Nephron (organoid): ENCODE measurements around the gene MUC5B.
"Not testable (repeated sequence)": the region's sequence is repeated elsewhere in the genome, so short reads cannot be mapped to it uniquely, and the experiment has no call there.

Source experiments
- H3K27ac Mint-ChIP-seq, 3 experiments: 2 replicates each; pipeline ENCODE4 v1.8.0; 2020; ENCODE audit warnings: mixed read lengths in 3 of 3, mild to moderate bottlenecking in 2 of 3, moderate library complexity in 1 of 3
- H3K27me3 Mint-ChIP-seq: 2 replicates; pipeline ENCODE4 v1.8.0; 2021; ENCODE audit warnings: low read depth, mild to moderate bottlenecking, moderate library complexity, mixed read lengths
- H3K36me3 Mint-ChIP-seq: 2 replicates; pipeline ENCODE4 v1.8.0; 2020; ENCODE audit warnings: low read depth, mixed read lengths
- H3K4me1 Mint-ChIP-seq: 2 replicates; pipeline ENCODE4 v1.8.0; 2020; ENCODE audit warnings: mixed read lengths
- H3K4me3 Mint-ChIP-seq, 3 experiments: 2 replicates each; pipeline ENCODE4 v1.8.0; 2020; ENCODE audit warnings: mild to moderate bottlenecking in 3 of 3, mixed read lengths in 3 of 3, moderate library complexity in 2 of 3
- H3K9me3 Mint-ChIP-seq: 2 replicates; pipeline ENCODE4 v1.8.0; 2020; ENCODE audit warnings: mixed read lengths
- CTCF ChIP-seq, 3 experiments: fragments of 200-600 bp; sonication (generic); IDR thresholded peaks; one replicate each; pipeline ENCODE4 v1.5.0; 2021; ENCODE audit warnings: antibody characterized with exemption in 3 of 3; ENCODE audit not compliant: unreplicated experiment in 3 of 3

The MUC5B gene

GRCh38 chr11:1238767-1239595 is 16.1 kb downstream of the MUC5B start:
- TF ChIP-seq CTCF (IDR thresholded peaks at IDR 0.05; ENCODE audit: unreplicated experiment in 3 of 3) = no peak
- peaks cover 13% of the 10 kb centered on the region for H3K27me3 Mint-ChIP-seq

GRCh38 chr11:1239596-1240205 is 16.8 kb downstream of the MUC5B start:
- Mint-ChIP-seq H3K4me1 (no peaks in the 10 kb centered on the region), H3K9me3 (peaks cover 9% of the 10 kb centered on the region), H3K36me3 (no peaks in the 10 kb centered on the region), H3K4me3 (no peak overlapping the region), H3K27ac (no peak overlapping the region), H3K27me3 (peaks cover 13% of the 10 kb centered on the region)
- no peak for TF ChIP-seq CTCF (IDR thresholded peaks at IDR 0.05; ENCODE audit: unreplicated experiment in 3 of 3)

More at GRCh38 chr11:1238767-1239595, 16.1 kb downstream of the MUC5B start:
- Mint-ChIP-seq H3K4me3 (no peak overlapping the region), H3K27ac (no peak overlapping the region), H3K36me3 (no peaks in the 10 kb centered on the region), H3K4me1 (no peaks in the 10 kb centered on the region), H3K9me3 (peaks cover 9% of the 10 kb centered on the region)

GRCh38 chr11:1240771-1241170 is 17.9 kb downstream of the MUC5B start:
- no peak overlapping the region for H3K27ac Mint-ChIP-seq
- H3K4me1 Mint-ChIP-seq = no peaks in the 10 kb centered on the region
- no peak overlapping the region for H3K4me3 Mint-ChIP-seq
- H3K9me3 Mint-ChIP-seq = peaks cover 9% of the 10 kb centered on the region
- peaks cover 13% of the 10 kb centered on the region for H3K27me3 Mint-ChIP-seq
- no peaks in the 10 kb centered on the region for H3K36me3 Mint-ChIP-seq
- TF ChIP-seq CTCF (IDR thresholded peaks at IDR 0.05; ENCODE audit: unreplicated experiment in 3 of 3) = no peak

GRCh38 chr11:1241706-1242105 is 18.8 kb downstream of the MUC5B start:
- TF ChIP-seq CTCF (IDR thresholded peaks at IDR 0.05; ENCODE audit: unreplicated experiment in 3 of 3) = no peak

GRCh38 chr11:1242289-1242688 is 19.4 kb downstream of the MUC5B start:
- no peak overlapping the region for H3K4me3 Mint-ChIP-seq
- no peaks in the 10 kb centered on the region for H3K4me1 Mint-ChIP-seq
- no peaks in the 10 kb centered on the region for H3K36me3 Mint-ChIP-seq

More at GRCh38 chr11:1241706-1242105, 18.8 kb downstream of the MUC5B start:
- Mint-ChIP-seq H3K27me3 (peaks cover 13% of the 10 kb centered on the region), H3K4me1 (no peaks in the 10 kb centered on the region), H3K4me3 (no peak overlapping the region), H3K9me3 (peaks cover 12% of the 10 kb centered on the region), H3K27ac (no peak overlapping the region), H3K36me3 (no peaks in the 10 kb centered on the region)

GRCh38 chr11:1242751-1243150 is 19.9 kb downstream of the MUC5B start:
- H3K36me3 Mint-ChIP-seq, H3K4me1 Mint-ChIP-seq, H3K27ac Mint-ChIP-seq, H3K27me3 Mint-ChIP-seq, H3K4me3 Mint-ChIP-seq: not testable (repeated sequence)
- peaks cover 12% of the 10 kb centered on the region for H3K9me3 Mint-ChIP-seq

More at GRCh38 chr11:1242289-1242688, 19.4 kb downstream of the MUC5B start:
- Mint-ChIP-seq H3K27me3 (peaks cover 12% of the 10 kb centered on the region), H3K9me3 (peaks cover 12% of the 10 kb centered on the region), H3K27ac (no peak overlapping the region)
- no peak for TF ChIP-seq CTCF (IDR thresholded peaks at IDR 0.05; ENCODE audit: unreplicated experiment in 3 of 3)

- H3K27me3 Mint-ChIP-seq = not testable (repeated sequence)
Observed at GRCh38 chr11:1243521-1243920, 20.7 kb downstream of the MUC5B start.

GRCh38 chr11:1244557-1244956 is 21.7 kb downstream of the MUC5B start:
- not testable (repeated sequence) for H3K36me3 Mint-ChIP-seq
- H3K9me3 Mint-ChIP-seq = peaks cover 12% of the 10 kb centered on the region

More at GRCh38 chr11:1243521-1243920, 20.7 kb downstream of the MUC5B start:
- not testable (repeated sequence) for H3K36me3 Mint-ChIP-seq, H3K27ac Mint-ChIP-seq, H3K4me1 Mint-ChIP-seq, H3K4me3 Mint-ChIP-seq
- peaks cover 12% of the 10 kb centered on the region for H3K9me3 Mint-ChIP-seq

GRCh38 chr11:1245717-1246116 is 22.9 kb downstream of the MUC5B start:
- H3K4me3 Mint-ChIP-seq, H3K4me1 Mint-ChIP-seq, H3K36me3 Mint-ChIP-seq, H3K27ac Mint-ChIP-seq, H3K27me3 Mint-ChIP-seq: not testable (repeated sequence)
- H3K9me3 Mint-ChIP-seq = peaks cover 12% of the 10 kb centered on the region

More at GRCh38 chr11:1244557-1244956, 21.7 kb downstream of the MUC5B start:
- not testable (repeated sequence) for H3K27me3 Mint-ChIP-seq, H3K27ac Mint-ChIP-seq, H3K4me3 Mint-ChIP-seq, H3K4me1 Mint-ChIP-seq
